Measurements from ENCODE around the gene F8. TPM values are rescaled to one million over a fixed set of nuclear protein-coding genes. Genes with fewer than 3 reads are reported as not detected.

The F8 gene
- total RNA-seq, 1 donor from 2014 or later, result 3.5 TPM

GRCh38 chrX:155056471-155056870 lies 33.9 kb upstream of the F8 start:
- no peak for DNase-seq (ENCODE audit: low spot score)
- H3K27ac Mint-ChIP-seq (ENCODE audit: unreplicated experiment), result no peak overlapping the region
- peaks cover 9% of the 10 kb centered on the region for H3K4me1 Mint-ChIP-seq (ENCODE audit: low read depth)
- H3K27me3 Mint-ChIP-seq (ENCODE audit: low read depth), result no peaks in the 10 kb centered on the region
- no peak for TF ChIP-seq CTCF (IDR thresholded peaks at IDR 0.05)
- H3K9me3 Mint-ChIP-seq (ENCODE audit: low read depth), result peaks cover 9% of the 10 kb centered on the region
- H3K4me3 Mint-ChIP-seq (ENCODE audit: unreplicated experiment), result no peak overlapping the region
- peaks cover 4% of the 10 kb centered on the region for H3K36me3 Mint-ChIP-seq (ENCODE audit: low read depth)

- Mint-ChIP-seq H3K27me3 (ENCODE audit: low read depth) (no peaks in the 10 kb centered on the region), H3K4me1 (ENCODE audit: low read depth) (peaks cover 9% of the 10 kb centered on the region), H3K4me3 (ENCODE audit: unreplicated experiment) (no peak overlapping the region), H3K27ac (ENCODE audit: unreplicated experiment) (no peak overlapping the region), H3K36me3 (ENCODE audit: low read depth) (peaks cover 4% of the 10 kb centered on the region), H3K9me3 (ENCODE audit: low read depth) (peaks cover 9% of the 10 kb centered on the region)
- TF ChIP-seq CTCF (IDR thresholded peaks at IDR 0.05), result no peak
- no peak for DNase-seq (ENCODE audit: low spot score)
Measured at GRCh38 chrX:155055494-155055893, 33.0 kb upstream of the F8 start.

GRCh38 chrX:155054255-155054654 lies 31.7 kb upstream of the F8 start:
- TF ChIP-seq CTCF (IDR thresholded peaks at IDR 0.05), result no peak
- H3K36me3 Mint-ChIP-seq (ENCODE audit: low read depth), result peaks cover 4% of the 10 kb centered on the region
- no peak overlapping the region for H3K4me3 Mint-ChIP-seq (ENCODE audit: unreplicated experiment)
- peaks cover 13% of the 10 kb centered on the region for H3K9me3 Mint-ChIP-seq (ENCODE audit: low read depth)
- H3K27me3 Mint-ChIP-seq (ENCODE audit: low read depth), result no peaks in the 10 kb centered on the region
- no peak overlapping the region for H3K27ac Mint-ChIP-seq (ENCODE audit: unreplicated experiment)
- H3K4me1 Mint-ChIP-seq (ENCODE audit: low read depth), result peaks cover 9% of the 10 kb centered on the region
- no peak for DNase-seq (ENCODE audit: low spot score)

GRCh38 chrX:155053656-155054055 lies 31.1 kb upstream of the F8 start:
- H3K27me3 Mint-ChIP-seq (ENCODE audit: low read depth), result no peaks in the 10 kb centered on the region
- no peak overlapping the region for H3K4me3 Mint-ChIP-seq (ENCODE audit: unreplicated experiment)
- H3K4me1 Mint-ChIP-seq (ENCODE audit: low read depth), result peaks cover 9% of the 10 kb centered on the region
- H3K9me3 Mint-ChIP-seq (ENCODE audit: low read depth), result peaks cover 13% of the 10 kb centered on the region
- peaks cover 4% of the 10 kb centered on the region for H3K36me3 Mint-ChIP-seq (ENCODE audit: low read depth)
- H3K27ac Mint-ChIP-seq (ENCODE audit: unreplicated experiment), result no peak overlapping the region
- DNase-seq (ENCODE audit: low spot score), result no peak
- TF ChIP-seq CTCF (IDR thresholded peaks at IDR 0.05), result no peak

- H3K27ac Mint-ChIP-seq (ENCODE audit: unreplicated experiment), result no peak overlapping the region
- H3K36me3 Mint-ChIP-seq (ENCODE audit: low read depth), result peaks cover 4% of the 10 kb centered on the region
- peaks cover 13% of the 10 kb centered on the region for H3K9me3 Mint-ChIP-seq (ENCODE audit: low read depth)
- DNase-seq (ENCODE audit: low spot score), result no peak
- no peak overlapping the region for H3K4me3 Mint-ChIP-seq (ENCODE audit: unreplicated experiment)
- no peaks in the 10 kb centered on the region for H3K27me3 Mint-ChIP-seq (ENCODE audit: low read depth)
- peaks cover 9% of the 10 kb centered on the region for H3K4me1 Mint-ChIP-seq (ENCODE audit: low read depth)
- no peak for TF ChIP-seq CTCF (IDR thresholded peaks at IDR 0.05)
Measured at GRCh38 chrX:155052738-155053498, 30.4 kb upstream of the F8 start.
